H9 (cell line): ENCODE data around the gene EVI5L. TPM values are rescaled to one million over a fixed set of nuclear protein-coding genes. Genes with fewer than 3 reads are reported as not detected.

ENCODE experiments used
- DNase-seq: peaks from one replicate; pipeline ENCODE4 v3.0.0-alpha.2; 2017
- H2AFZ ChIP-seq: one replicate; pipeline ENCODE4 v1.6.1; 2013; ENCODE audit warnings: mild to moderate bottlenecking, low read length, control low read depth, moderate library complexity
- H2AK5ac ChIP-seq: 2 replicates; pipeline ENCODE4 v1.6.1; 2013; ENCODE audit warnings: low read length, control low read depth, mixed read lengths; ENCODE audit not compliant: insufficient read length
- H2BK120ac ChIP-seq: one replicate; pipeline ENCODE4 v1.6.1; 2013; ENCODE audit warnings: low read depth, mild to moderate bottlenecking, low read length, control low read depth, inconsistent platforms; ENCODE audit not compliant: poor library complexity, severe bottlenecking
- H2BK12ac ChIP-seq: 2 replicates; pipeline ENCODE4 v1.6.1; 2013; ENCODE audit warnings: low read length, control low read depth, mixed read lengths, low read depth; ENCODE audit not compliant: insufficient read length
- H2BK15ac ChIP-seq: 2 replicates; pipeline ENCODE4 v1.6.1; 2013; ENCODE audit warnings: low read depth, low read length, control low read depth
- H2BK20ac ChIP-seq: one replicate; pipeline ENCODE4 v1.6.1; 2013; ENCODE audit warnings: low read depth, mild to moderate bottlenecking, low read length, control low read depth, inconsistent platforms; ENCODE audit not compliant: poor library complexity, severe bottlenecking
- H2BK5ac ChIP-seq: 2 replicates; pipeline ENCODE4 v1.6.1; 2013; ENCODE audit warnings: low read length, control low read depth, mixed read lengths; ENCODE audit not compliant: insufficient read length
- H3K14ac ChIP-seq: 2 replicates; pipeline ENCODE4 v1.6.1; 2013; ENCODE audit warnings: low read length, control low read depth; ENCODE audit not compliant: insufficient read depth
- H3K18ac ChIP-seq: 2 replicates; pipeline ENCODE4 v1.6.1; 2013; ENCODE audit warnings: low read depth, mild to moderate bottlenecking, mixed read lengths, low read length, control low read depth; ENCODE audit not compliant: insufficient read length
- H3K23ac ChIP-seq: 2 replicates; pipeline ENCODE4 v1.6.1; 2013; ENCODE audit warnings: low read length, control low read depth, mixed read lengths, low read depth; ENCODE audit not compliant: insufficient read length
- H3K23me2 ChIP-seq: 2 replicates; pipeline ENCODE4 v1.6.1; 2013; ENCODE audit warnings: low read depth, mild to moderate bottlenecking, mixed read lengths, low read length, control low read depth; ENCODE audit not compliant: insufficient read length, poor library complexity, severe bottlenecking
- H3K27ac ChIP-seq: 2 replicates; pipeline ENCODE4 v1.5.1; 2013; ENCODE audit warnings: low read length, control low read depth, mixed read lengths, low read depth; ENCODE audit not compliant: insufficient read length
- H3K27me3 ChIP-seq: 2 replicates; pipeline ENCODE4 v1.6.1; 2013; ENCODE audit warnings: low read length, control low read depth, inconsistent platforms; ENCODE audit not compliant: insufficient read depth
- H3K4ac ChIP-seq: 2 replicates; pipeline ENCODE4 v1.6.1; 2013; ENCODE audit warnings: low read depth, mild to moderate bottlenecking, control low read depth, inconsistent platforms, low read length, moderate library complexity
- H3K4me1 ChIP-seq: 2 replicates; pipeline ENCODE4 v1.6.1; 2013; ENCODE audit warnings: low read length, control low read depth, inconsistent platforms; ENCODE audit not compliant: insufficient read depth
- H3K4me2 ChIP-seq: 2 replicates; pipeline ENCODE4 v1.6.1; 2013; ENCODE audit warnings: low read length, control low read depth, mixed read lengths; ENCODE audit not compliant: insufficient read length, insufficient read depth
- H3K56ac ChIP-seq: 2 replicates; pipeline ENCODE4 v1.6.1; 2013; ENCODE audit warnings: low read depth, mild to moderate bottlenecking, mixed read lengths, low read length, control low read depth; ENCODE audit not compliant: insufficient read length
- H3K79me1 ChIP-seq: 2 replicates; pipeline ENCODE4 v1.6.1; 2013; ENCODE audit warnings: low read depth, mild to moderate bottlenecking, moderate library complexity, low read length, control low read depth, inconsistent platforms; ENCODE audit not compliant: insufficient read depth, poor library complexity, severe bottlenecking
- H3K79me2 ChIP-seq: 2 replicates; pipeline ENCODE4 v1.6.1; 2013; ENCODE audit warnings: low read length, control low read depth, inconsistent platforms; ENCODE audit not compliant: insufficient read depth
- H3K9ac ChIP-seq: 2 replicates; pipeline ENCODE4 v1.6.1; 2013; ENCODE audit warnings: low read length, control low read depth, mixed read lengths; ENCODE audit not compliant: insufficient read length; ENCODE audit errors: extremely low read depth
- H3K9me3 ChIP-seq: one replicate; pipeline ENCODE4 v1.6.1; 2013; ENCODE audit warnings: low read depth, low read length, inconsistent platforms; ENCODE audit not compliant: control insufficient read depth
- H3T11ph ChIP-seq: one replicate; pipeline ENCODE4 v1.6.1; 2013; ENCODE audit warnings: mild to moderate bottlenecking, low read length, control low read depth, inconsistent platforms
- H4K20me1 ChIP-seq: one replicate; pipeline ENCODE4 v1.6.1; 2013; ENCODE audit not compliant: control insufficient read depth, insufficient read length, insufficient read depth
- H4K5ac ChIP-seq: 2 replicates; pipeline ENCODE4 v1.6.1; 2013; ENCODE audit warnings: low read depth, mild to moderate bottlenecking, mixed read lengths, low read length, control low read depth; ENCODE audit not compliant: insufficient read length
- H4K8ac ChIP-seq: replicated peaks from 2 replicates; pipeline ENCODE4 v1.6.1; 2013; ENCODE audit warnings: low read length, control low read depth, mixed read lengths, low read depth; ENCODE audit not compliant: insufficient read length
- H4K91ac ChIP-seq: 2 replicates; pipeline ENCODE4 v1.6.1; 2013; ENCODE audit warnings: low read depth, mild to moderate bottlenecking, moderate library complexity, mixed read lengths, low read length, control low read depth; ENCODE audit not compliant: insufficient read length
- H3K27ac Mint-ChIP-seq, 3 experiments: 2 replicates in 2 of 3; 3 replicates in 1 of 3; pipeline ENCODE4 v1.8.0; 2020 to 2021; ENCODE audit warnings: mixed read lengths in 3 of 3, mild to moderate bottlenecking in 1 of 3, moderate library complexity in 1 of 3
- H3K27me3 Mint-ChIP-seq: 2 replicates; pipeline ENCODE4 v1.8.0; 2021; ENCODE audit warnings: low read depth, mild to moderate bottlenecking, moderate library complexity, mixed read lengths
- H3K36me3 Mint-ChIP-seq, 3 experiments: 2 replicates in 2 of 3; 3 replicates in 1 of 3; pipeline ENCODE4 v1.8.0; 2020 to 2021; ENCODE audit warnings: low read depth in 3 of 3, mixed read lengths in 3 of 3; ENCODE audit not compliant: insufficient read depth in 1 of 3
- H3K4me1 Mint-ChIP-seq, 2 experiments: 2 replicates each; pipeline ENCODE4 v1.8.0; 2020; ENCODE audit warnings: mixed read lengths in 2 of 2
- H3K4me3 Mint-ChIP-seq, 2 experiments: 2 replicates in 1 of 2; 3 replicates in 1 of 2; pipeline ENCODE4 v1.8.0; 2020 to 2021; ENCODE audit warnings: mild to moderate bottlenecking in 2 of 2, mixed read lengths in 2 of 2, moderate library complexity in 1 of 2
- H3K9me3 Mint-ChIP-seq, 2 experiments: 2 replicates in 1 of 2; 3 replicates in 1 of 2; pipeline ENCODE4 v1.8.0; 2020; ENCODE audit warnings: mild to moderate bottlenecking in 2 of 2, mixed read lengths in 2 of 2, moderate library complexity in 1 of 2
- CTCF ChIP-seq: fragments of 200-600 bp; sonication (generic); conservative IDR thresholded peaks from 3 replicates; pipeline ENCODE4 v1.8.0; 2021; ENCODE audit warnings: antibody characterized with exemption, mild to moderate bottlenecking
- WGBS: extraction: QIAGEN DNeasy Blood & Tissue Kit; methylation state at CpG from one replicate; pipeline ENCODE4 v1.1.7; 2013; ENCODE audit warnings: missing lambda C conversion rate, low lambda C conversion rate, mixed read lengths; ENCODE audit not compliant: insufficient read length; ENCODE audit errors: extremely low coverage; 5-methylcytosine and 5-hydroxymethylcytosine counted together
- total RNA-seq: library from RNA; stranded (reverse); gene quantifications from 2 replicates; pipeline ENCODE4 v1.2.1, GENCODE V29; 2021

Gene EVI5L
- total RNA-seq, 1 experiment from 2014 or later, result 7.1 TPM

- Mint-ChIP-seq H3K4me3 (no peak overlapping the region), H3K27ac (no peak overlapping the region)
Observed at GRCh38 chr19:7841751-7842660, 12.0 kb downstream of the EVI5L start.

More at GRCh38 chr19:7841751-7842660, 12.0 kb downstream of the EVI5L start:
- Histone ChIP-seq H3K27ac (no peak overlapping the region), H2BK20ac (no peak overlapping the region), H3K79me2 (no peaks in the 10 kb centered on the region), H4K91ac (no peak overlapping the region), H2BK120ac (no peak overlapping the region), H3K4me1 (no peaks in the 10 kb centered on the region), H4K20me1 (peaks cover 5% of the 10 kb centered on the region), H2BK5ac (no peak overlapping the region), H3K23me2 (no peaks in the 10 kb centered on the region), H3K9me3 (no peaks in the 10 kb centered on the region), H3T11ph (no peak overlapping the region), H4K8ac (no peak overlapping the region), H3K9ac (no peak overlapping the region), H3K18ac (no peak overlapping the region), H3K23ac (no peak overlapping the region), H3K4me2 (no peak overlapping the region), H4K5ac (no peak overlapping the region), H3K27me3 (no peaks in the 10 kb centered on the region), H2BK12ac (no peak overlapping the region), H3K4ac (no peak overlapping the region), H2BK15ac (no peak overlapping the region), H2AK5ac (no peak overlapping the region), H3K79me1 (no peaks in the 10 kb centered on the region), H3K14ac (no peak overlapping the region), H2AFZ (no peak overlapping the region), H3K56ac (no peak overlapping the region)
- Mint-ChIP-seq H3K4me1 (no peaks in the 10 kb centered on the region), H3K27me3 (peaks cover 34% of the 10 kb centered on the region), H3K36me3 (no peaks in the 10 kb centered on the region), H3K9me3 (peaks cover 0 to 3% of the 10 kb centered on the region in 2 experiments; a peak in 1 of 5 replicates)
- DNase-seq, result no peak
- 100% methylated on average over 4 of the region's 11 CpGs for WGBS
- TF ChIP-seq CTCF, result no peak
